Measurements from ENCODE around the gene ZNF664. TPM values are rescaled to one million over a fixed set of nuclear protein-coding genes. Genes with fewer than 3 reads are reported as not detected.

ZNF664 gene
- total and polyA plus RNA-seq, 4 donors, result 78.0 to 119 (median 88.9) TPM

DNA sequence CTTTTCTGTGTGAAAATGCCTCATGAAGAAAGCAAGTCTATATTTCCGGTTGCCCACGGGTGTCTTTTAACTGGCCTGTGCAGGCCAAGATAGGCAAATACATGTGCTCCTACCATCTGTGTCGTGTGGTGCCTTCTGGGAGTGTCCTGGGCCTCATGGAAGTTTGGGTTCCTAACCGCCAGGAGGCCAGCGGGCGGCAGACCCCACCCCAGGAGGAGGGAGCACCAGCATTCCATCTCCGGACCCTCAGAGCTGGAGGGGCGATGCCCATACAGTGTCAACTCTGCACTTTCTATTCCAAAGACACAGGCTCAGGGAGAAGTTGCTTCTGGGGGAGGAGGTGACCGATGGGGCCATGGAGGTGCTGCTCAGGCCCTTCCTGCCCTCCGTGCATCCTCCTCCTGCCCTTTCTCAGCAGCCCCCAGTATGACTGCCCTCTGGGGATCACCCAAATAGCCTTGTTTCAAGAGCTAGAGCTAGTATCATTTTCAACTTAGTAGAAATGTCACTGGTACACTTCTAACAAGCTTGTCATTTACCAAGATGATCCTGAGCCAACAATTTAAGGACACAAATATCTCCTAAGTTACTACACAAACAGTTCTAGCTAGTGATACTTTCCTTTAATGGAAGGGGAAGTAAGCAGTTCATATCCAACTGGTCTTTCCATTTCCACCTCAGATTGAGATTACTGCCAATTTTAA is 18.2 kb upstream of the ZNF664 start:
- Histone ChIP-seq H3K27ac (ENCODE audit: low read depth, low read length) (no peak overlapping the region), H3K36me3 (ENCODE audit: control insufficient read depth, insufficient read depth, low read length) (peaks cover 10% of the 10 kb centered on the region), H3K9me3 (ENCODE audit: control insufficient read depth, insufficient read depth, low read length) (no peaks in the 10 kb centered on the region), H3K27me3 (ENCODE audit: control insufficient read depth, insufficient read depth, low read length) (no peaks in the 10 kb centered on the region), H3K4me3 (ENCODE audit: low read depth, low read length) (no peak overlapping the region), H3K4me1 (ENCODE audit: control insufficient read depth, insufficient read depth, low read length) (peaks cover 15% of the 10 kb centered on the region)
- 84% methylated on average over 8 of the region's 10 CpGs for WGBS (ENCODE audit: insufficient coverage)
- no peak for DNase-seq (ENCODE audit: low read depth in 4 of 6, low spot score in 6 of 6)

GRCh38 chr12:123956249-123956648 is 16.8 kb upstream of the ZNF664 start:
- WGBS (ENCODE audit: insufficient coverage), result 79% methylated on average over 6 of the region's 9 CpGs
- no peaks in the 10 kb centered on the region for H3K27me3 ChIP-seq (ENCODE audit: control insufficient read depth, insufficient read depth, low read length)
- H3K4me1 ChIP-seq (ENCODE audit: control insufficient read depth, insufficient read depth, low read length), result peaks cover 3% of the 10 kb centered on the region
- no peak overlapping the region for H3K4me3 ChIP-seq (ENCODE audit: low read depth, low read length)
- no peak for DNase-seq (ENCODE audit: low read depth in 4 of 6, low spot score in 6 of 6)
- H3K36me3 ChIP-seq (ENCODE audit: control insufficient read depth, insufficient read depth, low read length), result peaks cover 7% of the 10 kb centered on the region
- H3K27ac ChIP-seq (ENCODE audit: low read depth, low read length), result no peak overlapping the region
- H3K9me3 ChIP-seq (ENCODE audit: control insufficient read depth, insufficient read depth, low read length), result no peaks in the 10 kb centered on the region

GRCh38 chr12:123957196-123957595 is 15.8 kb upstream of the ZNF664 start:
- no peak overlapping the region for H3K27ac ChIP-seq (ENCODE audit: low read depth, low read length)
- no peaks in the 10 kb centered on the region for H3K9me3 ChIP-seq (ENCODE audit: control insufficient read depth, insufficient read depth, low read length)
- no peak for DNase-seq (ENCODE audit: low read depth in 4 of 6, low spot score in 6 of 6)
- H3K4me1 ChIP-seq (ENCODE audit: control insufficient read depth, insufficient read depth, low read length), result no peaks in the 10 kb centered on the region
- H3K36me3 ChIP-seq (ENCODE audit: control insufficient read depth, insufficient read depth, low read length), result peaks cover 7% of the 10 kb centered on the region
- WGBS (ENCODE audit: insufficient coverage), result 100% methylated on average over 1 of the region's 3 CpGs
- H3K27me3 ChIP-seq (ENCODE audit: control insufficient read depth, insufficient read depth, low read length), result no peaks in the 10 kb centered on the region
- H3K4me3 ChIP-seq (ENCODE audit: low read depth, low read length), result no peak overlapping the region

DNA sequence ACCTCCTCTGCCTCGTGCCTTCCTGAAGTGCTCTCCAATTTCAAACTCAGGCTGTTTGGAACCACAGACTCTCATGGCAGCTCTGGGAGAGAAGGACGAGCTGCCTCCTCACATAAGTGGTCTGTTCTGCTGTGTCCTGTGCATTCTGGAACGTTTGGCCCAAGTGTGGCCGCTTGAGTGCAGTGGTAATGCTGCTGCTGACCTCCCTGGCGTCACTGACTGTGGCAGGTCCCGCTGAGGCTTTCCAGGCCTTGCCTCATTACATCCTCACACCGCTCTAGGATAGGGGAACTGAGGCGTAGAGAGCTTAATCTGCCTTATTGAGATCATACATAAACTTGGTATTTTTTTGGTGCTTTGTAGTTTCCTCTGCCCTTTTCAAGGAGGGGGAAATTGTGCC is 14.6 kb upstream of the ZNF664 start:
- DNase-seq (ENCODE audit: low read depth in 4 of 6, low spot score in 6 of 6), result no peak
- Histone ChIP-seq H3K4me1 (ENCODE audit: control insufficient read depth, insufficient read depth, low read length) (peaks cover 3% of the 10 kb centered on the region), H3K27me3 (ENCODE audit: control insufficient read depth, insufficient read depth, low read length) (no peaks in the 10 kb centered on the region), H3K36me3 (ENCODE audit: control insufficient read depth, insufficient read depth, low read length) (peaks cover 7% of the 10 kb centered on the region), H3K9me3 (ENCODE audit: control insufficient read depth, insufficient read depth, low read length) (no peaks in the 10 kb centered on the region), H3K4me3 (ENCODE audit: low read depth, low read length) (no peak overlapping the region), H3K27ac (ENCODE audit: low read depth, low read length) (no peak overlapping the region)
- 69% methylated on average over 7 of the region's 8 CpGs for WGBS (ENCODE audit: insufficient coverage)

DNA sequence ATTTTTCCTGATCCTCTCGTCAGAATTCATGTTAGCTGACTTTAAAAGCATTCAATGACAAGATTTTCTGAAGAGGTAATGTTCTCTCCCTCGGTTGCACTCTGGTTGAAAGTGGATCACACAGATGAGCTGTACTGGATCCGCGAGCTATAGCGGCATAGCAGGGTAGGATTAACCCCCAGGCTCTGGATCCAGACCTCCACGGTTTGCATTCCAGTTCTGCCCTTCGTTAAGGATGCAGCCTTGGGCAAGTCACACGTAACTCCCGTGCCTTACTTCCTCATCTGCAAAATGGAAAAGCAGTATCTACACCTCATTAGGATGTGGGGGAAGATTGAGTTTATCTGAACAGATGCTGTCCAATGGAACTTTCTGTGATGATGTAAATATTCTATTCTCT is 14.1 kb upstream of the ZNF664 start:
- peaks cover 7% of the 10 kb centered on the region for H3K36me3 ChIP-seq (ENCODE audit: control insufficient read depth, insufficient read depth, low read length)
- H3K4me1 ChIP-seq (ENCODE audit: control insufficient read depth, insufficient read depth, low read length), result peaks cover 3% of the 10 kb centered on the region
- H3K27ac ChIP-seq (ENCODE audit: low read depth, low read length), result no peak overlapping the region
- DNase-seq (ENCODE audit: low read depth in 4 of 6, low spot score in 6 of 6), result no peak
- H3K9me3 ChIP-seq (ENCODE audit: control insufficient read depth, insufficient read depth, low read length), result no peaks in the 10 kb centered on the region
- no peaks in the 10 kb centered on the region for H3K27me3 ChIP-seq (ENCODE audit: control insufficient read depth, insufficient read depth, low read length)
- H3K4me3 ChIP-seq (ENCODE audit: low read depth, low read length), result no peak overlapping the region
- 83% methylated on average over 6 of the region's 9 CpGs for WGBS (ENCODE audit: insufficient coverage)

- Histone ChIP-seq H3K9me3 (ENCODE audit: control insufficient read depth, insufficient read depth, low read length) (no peaks in the 10 kb centered on the region), H3K27ac (ENCODE audit: low read depth, low read length) (no peak overlapping the region)
- 87% methylated on average over 6 of the region's 9 CpGs for WGBS (ENCODE audit: insufficient coverage)
Measured at GRCh38 chr12:123960029-123960735, 12.8 kb upstream of the ZNF664 start.

DNA sequence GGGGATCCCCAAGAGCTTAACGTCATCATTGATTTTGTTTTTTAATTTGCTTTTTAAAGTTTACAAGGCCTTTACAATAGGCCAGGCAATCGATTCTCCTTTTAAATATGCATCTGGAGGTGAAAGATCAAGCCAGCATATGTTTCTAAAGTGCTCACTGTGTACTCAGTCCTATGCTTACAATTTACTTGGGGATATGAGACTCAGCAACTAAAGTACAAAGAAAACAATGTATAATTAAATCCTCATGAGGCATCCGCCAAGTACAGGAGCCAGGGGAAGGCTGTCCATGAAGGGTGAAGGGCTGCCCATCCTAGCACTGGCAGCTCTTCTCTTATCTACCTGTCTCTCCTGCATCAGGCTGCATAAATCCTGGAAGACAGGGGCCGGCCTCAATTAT is 12.2 kb upstream of the ZNF664 start:
- no peak for DNase-seq (ENCODE audit: low read depth in 4 of 6, low spot score in 6 of 6)
- Histone ChIP-seq H3K4me1 (ENCODE audit: control insufficient read depth, insufficient read depth, low read length) (peaks cover 3% of the 10 kb centered on the region), H3K27ac (ENCODE audit: low read depth, low read length) (no peak overlapping the region), H3K4me3 (ENCODE audit: low read depth, low read length) (no peak overlapping the region), H3K9me3 (ENCODE audit: control insufficient read depth, insufficient read depth, low read length) (no peaks in the 10 kb centered on the region), H3K36me3 (ENCODE audit: control insufficient read depth, insufficient read depth, low read length) (peaks cover 4% of the 10 kb centered on the region), H3K27me3 (ENCODE audit: control insufficient read depth, insufficient read depth, low read length) (no peaks in the 10 kb centered on the region)
- 80% methylated on average over 2 of the region's 4 CpGs for WGBS (ENCODE audit: insufficient coverage)

More at GRCh38 chr12:123960029-123960735, 12.8 kb upstream of the ZNF664 start:
- no peak for DNase-seq (ENCODE audit: low read depth in 4 of 6, low spot score in 6 of 6)
- Histone ChIP-seq H3K36me3 (ENCODE audit: control insufficient read depth, insufficient read depth, low read length) (peaks cover 4% of the 10 kb centered on the region), H3K4me1 (ENCODE audit: control insufficient read depth, insufficient read depth, low read length) (peaks cover 3% of the 10 kb centered on the region), H3K4me3 (ENCODE audit: low read depth, low read length) (no peak overlapping the region), H3K27me3 (ENCODE audit: control insufficient read depth, insufficient read depth, low read length) (no peaks in the 10 kb centered on the region)

DNA sequence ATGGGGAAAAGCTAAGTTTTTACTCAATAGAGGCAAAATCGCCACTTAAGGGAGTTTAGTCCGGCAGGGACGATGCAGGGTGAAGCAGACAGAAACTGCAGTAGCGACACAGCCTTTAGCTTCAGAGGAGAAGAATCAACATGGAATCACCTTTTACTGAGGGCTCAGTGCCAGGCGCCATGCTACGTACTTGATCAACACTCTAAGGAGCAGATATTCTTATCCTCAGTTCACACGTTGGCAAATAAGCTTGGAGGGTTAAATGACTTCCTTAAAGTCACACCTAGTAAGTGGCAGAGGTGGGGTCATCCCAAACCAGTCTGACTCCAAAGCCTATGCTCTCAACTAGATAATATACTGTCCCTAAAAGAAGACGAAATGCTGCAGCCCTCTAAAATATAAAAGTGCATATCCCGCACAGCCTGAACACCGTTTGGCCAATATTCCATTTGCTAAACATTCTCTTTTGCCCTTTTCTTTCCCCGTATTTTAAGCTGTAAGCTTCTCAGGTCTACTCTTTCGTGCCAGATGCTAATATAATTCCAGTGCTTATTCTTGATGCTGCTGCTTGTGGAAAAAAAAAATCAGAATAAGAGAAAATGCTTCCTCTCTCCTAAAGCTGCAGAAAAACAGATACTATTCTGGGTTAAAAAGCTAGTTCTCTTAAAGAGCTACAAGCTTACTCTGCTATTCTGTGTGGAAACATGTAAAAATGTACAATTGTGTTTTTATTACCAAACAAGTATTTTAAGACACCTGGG is 11.2 kb upstream of the ZNF664 start:
- DNase-seq (ENCODE audit: low read depth in 4 of 6, low spot score in 6 of 6), result no peak
- Histone ChIP-seq H3K9me3 (ENCODE audit: control insufficient read depth, insufficient read depth, low read length) (no peaks in the 10 kb centered on the region), H3K27ac (ENCODE audit: low read depth, low read length) (no peak overlapping the region), H3K27me3 (ENCODE audit: control insufficient read depth, insufficient read depth, low read length) (no peaks in the 10 kb centered on the region), H3K4me3 (ENCODE audit: low read depth, low read length) (no peak overlapping the region), H3K36me3 (ENCODE audit: control insufficient read depth, insufficient read depth, low read length) (peaks cover 4% of the 10 kb centered on the region), H3K4me1 (ENCODE audit: control insufficient read depth, insufficient read depth, low read length) (peaks cover 3% of the 10 kb centered on the region)
- WGBS (ENCODE audit: insufficient coverage), result 77% methylated on average over 8 of the region's 12 CpGs

GRCh38 chr12:123962513-123962912 is 10.5 kb upstream of the ZNF664 start:
- DNase-seq (ENCODE audit: low read depth in 4 of 6, low spot score in 6 of 6), result no peak
- H3K36me3 ChIP-seq (ENCODE audit: control insufficient read depth, insufficient read depth, low read length), result peaks cover 4% of the 10 kb centered on the region
- H3K4me3 ChIP-seq (ENCODE audit: low read depth, low read length), result no peak overlapping the region
- H3K4me1 ChIP-seq (ENCODE audit: control insufficient read depth, insufficient read depth, low read length), result peaks cover 3% of the 10 kb centered on the region
- 58% methylated on average over 4 of the region's 5 CpGs for WGBS (ENCODE audit: insufficient coverage)
- H3K27ac ChIP-seq (ENCODE audit: low read depth, low read length), result no peak overlapping the region
- H3K9me3 ChIP-seq (ENCODE audit: control insufficient read depth, insufficient read depth, low read length), result no peaks in the 10 kb centered on the region
- H3K27me3 ChIP-seq (ENCODE audit: control insufficient read depth, insufficient read depth, low read length), result no peaks in the 10 kb centered on the region

Measured in spinal cord (tissue), 10 donors.